Measurements from ENCODE around the gene IL37. TPM values are rescaled to one million over a fixed set of nuclear protein-coding genes. Genes with fewer than 3 reads are reported as not detected.

IL37 gene
- total and polyA plus RNA-seq, 12 donors = 0.33 TPM; not detected in 11

DNA sequence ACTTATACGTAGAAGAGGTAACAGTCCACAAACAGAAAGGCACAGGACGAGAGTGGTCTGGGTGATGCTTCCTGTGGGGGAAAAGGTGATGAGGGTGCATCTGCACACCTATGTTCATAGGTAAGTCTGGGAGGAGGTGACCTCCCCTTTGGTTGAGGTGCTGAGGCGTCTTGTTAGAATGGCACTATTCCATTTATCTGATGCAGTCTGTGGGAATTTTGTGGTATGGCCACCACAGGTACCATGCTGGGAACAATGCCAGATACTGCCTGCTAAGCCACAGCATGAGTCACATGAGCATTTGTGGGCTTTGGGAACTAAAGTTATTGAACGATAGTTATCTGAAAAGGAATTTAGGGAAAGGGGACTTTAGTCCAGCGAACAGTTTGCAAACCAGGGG is 27.9 kb downstream of the IL37 start:
- Histone ChIP-seq H3K9me3 (replicated peaks in 1 of 3) (no peaks in the 10 kb centered on the region), H3K4me3 (no peak overlapping the region), H3K27ac (no peak overlapping the region), H3K4me1 (replicated peaks in 1 of 2) (no peaks in the 10 kb centered on the region), H3K36me3 (replicated peaks in 1 of 2) (no peaks in the 10 kb centered on the region), H3K27me3 (peaks cover 3% of the 10 kb centered on the region)
- no peak for DNase-seq
- TF ChIP-seq, protein P1, sequence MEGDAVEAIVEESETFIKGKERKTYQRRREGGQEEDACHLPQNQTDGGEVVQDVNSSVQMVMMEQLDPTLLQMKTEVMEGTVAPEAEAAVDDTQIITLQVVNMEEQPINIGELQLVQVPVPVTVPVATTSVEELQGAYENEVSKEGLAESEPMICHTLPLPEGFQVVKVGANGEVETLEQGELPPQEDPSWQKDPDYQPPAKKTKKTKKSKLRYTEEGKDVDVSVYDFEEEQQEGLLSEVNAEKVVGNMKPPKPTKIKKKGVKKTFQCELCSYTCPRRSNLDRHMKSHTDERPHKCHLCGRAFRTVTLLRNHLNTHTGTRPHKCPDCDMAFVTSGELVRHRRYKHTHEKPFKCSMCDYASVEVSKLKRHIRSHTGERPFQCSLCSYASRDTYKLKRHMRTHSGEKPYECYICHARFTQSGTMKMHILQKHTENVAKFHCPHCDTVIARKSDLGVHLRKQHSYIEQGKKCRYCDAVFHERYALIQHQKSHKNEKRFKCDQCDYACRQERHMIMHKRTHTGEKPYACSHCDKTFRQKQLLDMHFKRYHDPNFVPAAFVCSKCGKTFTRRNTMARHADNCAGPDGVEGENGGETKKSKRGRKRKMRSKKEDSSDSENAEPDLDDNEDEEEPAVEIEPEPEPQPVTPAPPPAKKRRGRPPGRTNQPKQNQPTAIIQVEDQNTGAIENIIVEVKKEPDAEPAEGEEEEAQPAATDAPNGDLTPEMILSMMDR (IDR thresholded peaks at IDR 0.05) = no peak
- TF ChIP-seq POLR2A (IDR thresholded peaks at IDR 0.05) = no peak
- intact Hi-C loops (cut with DNase I) = loop anchor here in 1 of 2 donors (10.0 kb wide), 1 partner anchor 184 kb away; no protein-coding TSS in a partner anchor
- 63 to 76% (median 75%) methylated on average over 5 of the region's 5 CpGs for WGBS, 4 donors

DNA sequence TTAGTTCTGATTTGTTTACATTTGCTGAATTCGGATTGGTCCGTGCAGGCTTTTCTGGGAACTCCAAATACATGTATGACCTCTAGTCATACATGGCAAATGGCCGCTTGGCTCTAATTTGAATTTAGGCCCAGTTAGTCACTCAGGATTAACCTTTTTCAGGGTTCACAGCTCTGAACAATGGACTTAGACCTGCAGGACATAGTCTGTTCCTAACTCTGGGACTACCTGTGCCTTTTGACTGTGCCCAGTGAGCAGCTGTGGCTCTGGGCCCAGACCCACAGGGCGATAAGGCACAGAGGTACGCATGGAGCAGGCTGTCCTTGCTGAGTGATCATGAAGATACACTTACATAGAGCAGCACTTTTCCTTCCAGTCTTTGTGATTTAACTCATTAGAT is 28.5 kb downstream of the IL37 start:
- Histone ChIP-seq H3K27me3 (peaks cover 3% of the 10 kb centered on the region), H3K4me3 (no peak overlapping the region), H3K27ac (no peak overlapping the region), H3K9me3 (replicated peaks in 1 of 3) (no peaks in the 10 kb centered on the region), H3K4me1 (replicated peaks in 1 of 2) (no peaks in the 10 kb centered on the region), H3K36me3 (replicated peaks in 1 of 2) (no peaks in the 10 kb centered on the region)
- intact Hi-C loops (cut with DNase I) = loop anchor here in 1 of 2 donors (10.0 kb wide), 1 partner anchor 185 kb away; no protein-coding TSS in a partner anchor
- DNase-seq = no peak
- no peak for TF ChIP-seq POLR2A (IDR thresholded peaks at IDR 0.05)
- TF ChIP-seq, protein P1 (IDR thresholded peaks at IDR 0.05) = no peak
- WGBS, 4 donors = 78 to 84% (median 82%) methylated on average over 5 of the region's 5 CpGs

DNA sequence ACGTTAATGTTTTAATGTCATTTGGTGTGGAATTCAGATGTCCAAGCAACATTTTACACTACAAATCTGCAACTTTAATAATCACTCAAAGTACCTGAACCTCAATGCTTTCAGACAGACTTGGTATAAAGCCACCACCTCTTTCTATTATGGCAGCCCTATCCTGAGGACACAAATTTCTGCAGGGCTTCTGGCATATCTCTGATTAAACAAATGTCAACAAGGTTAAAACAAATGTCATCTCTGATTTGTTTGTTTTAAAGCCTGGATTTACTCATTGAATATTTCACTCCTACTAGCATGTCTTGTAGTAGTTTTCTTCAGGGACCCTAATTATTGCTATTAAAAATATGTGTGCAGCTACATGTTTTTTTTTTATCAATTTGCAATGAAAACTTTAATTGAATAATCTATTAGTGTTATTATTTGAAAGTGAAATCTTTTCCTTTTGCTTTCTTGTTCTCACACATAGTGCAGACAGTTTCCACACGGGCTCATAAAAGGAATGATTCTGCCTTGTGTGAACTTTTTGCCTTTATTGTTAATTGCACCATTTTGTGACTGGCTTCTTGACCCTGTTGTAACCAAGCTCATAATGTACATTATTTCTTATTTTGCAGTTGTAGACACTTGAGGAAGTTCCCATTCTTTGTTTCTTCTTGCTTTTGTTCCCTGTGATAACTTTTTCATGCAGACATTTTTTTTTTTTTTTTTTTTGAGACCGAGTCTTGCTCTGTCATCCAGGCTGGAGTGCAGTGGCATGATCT is 30.1 kb downstream of the IL37 start:
- H3K36me3 ChIP-seq (replicated peaks in 1 of 2) = no peaks in the 10 kb centered on the region
- H3K9me3 ChIP-seq (replicated peaks in 1 of 3) = peaks cover 0 to 7% (median 0%) of the 10 kb centered on the region in 3 donors
- no peak for DNase-seq
- H3K4me3 ChIP-seq = no peak overlapping the region
- TF ChIP-seq, protein P1 (IDR thresholded peaks at IDR 0.05) = no peak
- TF ChIP-seq POLR2A (IDR thresholded peaks at IDR 0.05) = no peak
- no peaks in the 10 kb centered on the region for H3K4me1 ChIP-seq (replicated peaks in 1 of 2)
- intact Hi-C loops (cut with DNase I) = loop anchor here in 1 of 2 donors (5.0 kb wide), 1 partner anchor 194 kb away; no protein-coding TSS in a partner anchor
- WGBS, 4 donors = 63 to 68% (median 67%) methylated on average over 3 of the region's 3 CpGs
- no peak overlapping the region for H3K27ac ChIP-seq
- H3K27me3 ChIP-seq = peaks cover 3% of the 10 kb centered on the region

DNA sequence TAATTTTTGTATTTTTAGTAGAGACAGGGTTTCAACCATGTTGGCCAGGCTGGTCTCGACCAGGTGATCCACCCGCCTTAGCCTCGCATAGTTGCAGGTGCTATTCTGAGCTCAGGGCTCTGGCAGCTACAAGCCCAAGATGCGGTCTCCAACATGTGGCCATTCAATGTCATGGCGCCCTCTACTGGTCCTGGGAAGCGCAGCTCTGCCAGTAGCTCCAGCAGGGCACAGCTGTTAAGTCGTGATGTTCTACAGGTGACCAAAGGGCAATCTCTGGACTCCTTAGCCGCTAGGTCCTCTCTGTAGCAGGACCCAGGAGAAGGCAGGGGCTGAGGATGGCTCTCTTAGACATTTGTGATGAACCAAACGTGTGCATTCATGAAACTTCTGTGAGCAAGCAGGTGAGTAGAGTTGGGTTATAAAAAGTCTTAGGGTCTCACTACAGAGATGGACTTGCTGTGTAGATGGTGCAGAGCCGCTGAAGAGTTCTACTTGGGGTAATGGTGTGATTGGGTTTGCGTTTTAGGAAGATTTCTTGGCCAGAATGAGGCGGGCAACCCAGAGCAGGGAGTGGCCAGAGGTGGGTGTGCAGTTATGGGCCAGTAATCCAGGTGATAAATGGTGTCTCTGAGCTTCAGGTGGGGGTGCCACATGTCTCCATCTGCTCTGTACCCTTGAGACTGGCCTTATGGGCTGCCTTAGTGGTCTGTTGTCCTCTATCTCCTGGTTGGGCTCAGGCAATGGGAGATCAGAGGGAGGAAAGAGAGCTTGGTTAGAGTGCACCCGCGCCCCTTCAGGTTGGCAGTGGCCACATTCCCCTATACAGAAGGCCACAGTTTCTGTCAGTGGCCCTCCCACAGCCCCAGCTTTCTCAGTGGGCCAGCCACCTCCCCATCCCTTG is 31.0 kb downstream of the IL37 start:
- no peak overlapping the region for H3K4me3 ChIP-seq
- no peak for TF ChIP-seq POLR2A (IDR thresholded peaks at IDR 0.05)
- TF ChIP-seq, protein P1 (IDR thresholded peaks at IDR 0.05) = peak; percentile 48 to 66 (median 60)

More for the DNA sequence above, 31.0 kb downstream of the IL37 start:
- 20 to 29% (median 25%) methylated on average over 11 to 14 of the region's 14 CpGs for WGBS, 4 donors
- Histone ChIP-seq H3K36me3 (replicated peaks in 1 of 2) (no peaks in the 10 kb centered on the region), H3K9me3 (replicated peaks in 1 of 3) (peaks cover 0 to 7% (median 0%) of the 10 kb centered on the region in 3 donors), H3K27ac (no peak overlapping the region), H3K27me3 (peaks cover 3% of the 10 kb centered on the region), H3K4me1 (replicated peaks in 1 of 2) (no peaks in the 10 kb centered on the region)
- intact Hi-C loops (cut with DNase I) = loop anchor here in 1 of 2 donors (5.0 kb wide), 1 partner anchor 195 kb away; no protein-coding TSS in a partner anchor
- DNase-seq = peak; percentile 65 to 79 (median 74)

Measured in adrenal gland (tissue), 12 donors.